GM19240 (cell line): Measurements from ENCODE around the gene VSTM2L.
"Not testable (repeated sequence)": the region's sequence is repeated elsewhere in the genome, so short reads cannot be mapped to it uniquely, and the experiment has no call there.

Source experiments
- DNase-seq: peaks from one replicate; pipeline ENCODE4 v3.0.0; 2011; ENCODE audit warnings: low spot score; ENCODE audit not compliant: insufficient read length

VSTM2L gene

DNA sequence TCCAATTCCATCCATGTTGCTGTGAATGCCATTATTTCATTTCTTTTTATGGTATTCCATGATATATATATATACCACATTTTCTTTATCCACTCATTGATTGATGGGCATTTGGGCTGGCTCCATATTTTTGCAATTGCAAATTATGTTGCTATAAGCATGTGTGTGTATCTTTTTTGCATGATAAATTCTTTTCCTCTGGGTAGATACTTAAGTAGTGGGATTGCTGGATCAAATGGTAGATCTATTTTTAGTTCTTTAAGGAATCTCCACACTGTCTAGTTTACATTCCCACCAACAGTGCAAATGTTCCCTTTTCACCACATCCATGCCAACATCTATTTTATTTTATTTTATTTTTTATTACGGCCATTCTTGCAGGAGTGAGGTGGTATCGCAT, 60.6 kb downstream of the VSTM2L start:
- not testable (repeated sequence) for DNase-seq

- no peak for DNase-seq
These were observed 66.0 kb downstream of the VSTM2L start for GRCh38 chr20:37968841-37969401.

- DNase-seq, result no peak
These were observed 67.3 kb downstream of the VSTM2L start for GRCh38 chr20:37969949-37970855.

GRCh38 chr20:37970856-37971245, 67.9 kb downstream of the VSTM2L start:
- DNase-seq, result no peak

GRCh38 chr20:37971561-37972127, 68.7 kb downstream of the VSTM2L start:
- DNase-seq, result no peak

GRCh38 chr20:37972256-37973058, 69.5 kb downstream of the VSTM2L start:
- DNase-seq, result no peak

DNA sequence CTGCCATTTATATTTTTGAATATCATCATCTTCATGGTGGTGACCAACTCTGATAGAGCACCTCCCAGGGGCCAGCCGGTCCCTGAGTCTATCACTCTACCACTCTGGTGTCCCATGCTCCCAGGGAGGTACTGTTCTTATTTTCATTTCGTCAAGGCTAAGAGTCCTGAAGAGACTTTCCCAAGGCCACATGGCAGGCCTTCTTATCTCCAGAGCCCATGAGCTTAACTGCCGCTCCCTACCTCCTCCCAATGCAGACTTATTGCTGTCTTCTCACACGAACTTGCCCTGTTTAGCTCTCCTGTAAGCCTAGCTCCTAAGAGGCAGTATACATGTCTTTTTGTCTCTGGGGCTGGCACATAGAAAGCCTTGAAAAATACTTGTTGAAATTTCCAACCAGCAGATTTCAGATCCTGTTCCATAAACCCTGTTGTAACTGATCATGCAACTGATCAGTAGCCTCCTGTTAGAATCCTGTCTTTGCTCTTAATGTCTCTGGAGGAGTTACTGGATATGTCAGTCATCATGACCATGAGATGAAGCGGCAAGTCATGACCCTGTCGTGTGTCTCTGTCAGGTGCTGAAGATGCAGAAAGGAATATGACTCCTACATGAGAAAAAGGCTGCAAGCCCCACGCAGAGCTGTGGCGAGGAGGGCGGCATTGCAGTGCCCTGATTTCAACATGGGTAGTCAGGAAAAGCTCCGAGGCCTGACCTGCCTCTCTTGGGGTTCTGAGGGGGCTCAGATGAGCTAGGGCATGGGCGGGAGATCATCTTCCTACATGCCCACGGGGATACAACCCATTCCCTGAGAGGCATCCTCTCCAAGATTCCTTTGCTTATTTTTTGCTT, 70.4 kb downstream of the VSTM2L start:
- DNase-seq, result no peak

GRCh38 chr20:37976887-37977286, 74.0 kb downstream of the VSTM2L start:
- no peak for DNase-seq

DNA sequence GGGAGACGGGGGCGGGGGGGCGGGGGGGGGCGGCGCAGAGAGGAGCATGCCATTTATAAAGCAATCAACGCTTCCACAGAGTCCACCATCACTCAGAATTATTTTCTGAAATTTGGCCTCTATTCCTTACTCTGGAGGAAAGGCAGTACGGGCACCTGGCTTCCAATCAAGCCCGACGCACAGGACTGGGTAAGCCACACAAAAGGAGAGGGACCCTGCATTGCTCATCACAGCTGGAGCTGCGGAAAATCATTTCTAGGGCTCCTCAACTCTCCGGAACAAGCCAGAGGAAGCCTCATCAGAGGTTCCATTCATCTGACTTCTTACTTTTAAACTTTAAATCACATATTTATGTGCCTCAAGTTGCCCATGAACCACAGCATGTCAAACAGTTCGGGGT, 74.4 kb downstream of the VSTM2L start:
- no peak for DNase-seq

GRCh38 chr20:37977786-37978185, 74.9 kb downstream of the VSTM2L start:
- no peak for DNase-seq

DNA sequence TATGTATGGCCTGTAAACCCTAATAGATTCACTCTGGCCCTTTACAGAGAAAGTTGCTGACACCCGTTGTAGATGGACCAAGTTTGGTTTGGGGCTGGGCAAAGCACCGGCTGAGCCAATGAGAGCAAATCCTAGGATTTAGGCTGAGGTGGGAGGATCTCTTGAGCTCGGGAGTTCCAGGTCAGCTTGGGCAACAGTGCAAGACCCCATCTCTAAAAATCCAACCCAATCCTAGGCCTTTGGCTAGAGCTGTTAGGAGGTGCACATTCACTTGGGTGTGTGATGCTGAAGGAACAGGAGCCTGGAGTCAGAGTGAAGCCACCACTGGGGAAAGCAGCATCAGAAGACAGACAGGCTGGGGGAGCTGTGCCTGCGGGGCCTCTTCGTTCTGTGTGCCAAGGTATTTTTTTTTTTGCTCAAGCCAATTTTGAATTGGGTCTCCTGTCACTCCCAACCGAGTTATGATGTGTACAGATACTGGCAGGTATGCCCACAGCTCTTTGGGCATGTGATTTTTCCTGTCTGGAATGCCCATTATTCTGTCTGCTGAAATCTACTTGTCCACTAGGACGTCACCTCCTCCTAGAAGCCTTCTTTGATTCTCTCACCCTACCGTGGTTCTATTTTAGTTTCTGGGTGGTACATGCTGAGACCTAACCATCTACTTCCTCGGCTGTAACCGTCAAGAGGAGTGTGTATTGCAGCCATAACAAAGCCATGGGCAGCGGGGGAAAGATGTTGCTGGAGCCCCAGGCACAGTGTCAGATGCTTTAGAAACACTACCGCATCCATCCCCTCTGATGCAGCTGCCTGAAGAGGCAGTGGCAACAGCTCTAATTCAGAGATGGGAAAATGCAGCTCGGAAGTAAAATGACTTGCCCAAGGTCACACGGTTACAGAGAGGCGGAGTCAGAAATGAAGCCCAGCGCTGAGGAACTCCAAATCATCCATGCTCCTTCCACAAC, 76.4 kb downstream of the VSTM2L start:
- no peak for DNase-seq

- DNase-seq, result no peak
These were observed 77.5 kb downstream of the VSTM2L start for GRCh38 chr20:37980383-37980782.

GRCh38 chr20:37980876-37981275, 77.9 kb downstream of the VSTM2L start:
- no peak for DNase-seq

DNA sequence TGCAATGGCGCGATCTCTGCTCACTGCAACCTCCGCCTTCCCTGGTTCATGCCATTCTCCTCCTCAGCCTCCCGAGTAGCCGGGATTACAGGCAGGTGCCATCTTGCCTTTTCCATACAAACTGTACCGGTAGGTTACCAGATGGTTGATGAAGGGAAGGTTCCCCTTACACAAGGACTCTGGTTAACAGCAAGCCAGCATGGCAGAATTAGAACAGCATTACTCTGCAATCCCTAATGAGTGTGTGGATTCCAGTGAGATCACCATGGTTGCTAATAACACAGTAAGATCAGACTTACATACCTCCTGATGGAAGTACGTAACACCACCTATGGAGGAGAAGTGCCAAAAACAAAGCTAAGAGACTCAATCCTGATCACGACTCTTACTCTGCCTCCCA, 78.6 kb downstream of the VSTM2L start:
- no peak for DNase-seq

DNA sequence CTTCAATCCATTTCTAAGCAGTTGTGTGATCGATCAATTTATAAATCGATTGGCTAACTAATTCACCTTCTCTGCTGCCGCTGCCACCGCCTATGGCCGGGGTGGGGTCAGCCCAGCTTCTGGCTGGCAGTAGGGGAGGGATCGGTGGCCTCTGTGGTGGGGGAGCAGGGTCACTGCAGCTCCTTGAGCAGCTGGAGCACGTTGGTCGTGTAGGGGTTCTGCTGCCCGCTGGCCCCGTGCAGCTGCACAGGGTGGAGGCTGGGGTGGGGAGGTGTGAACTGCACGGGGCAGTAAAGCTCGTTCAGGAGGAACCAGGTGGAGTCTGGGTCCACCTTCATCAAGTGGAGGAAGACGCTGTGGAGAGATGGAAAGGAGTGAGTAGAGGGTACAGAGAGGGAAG, 80.4 kb downstream of the VSTM2L start:
- DNase-seq, result no peak

DNA sequence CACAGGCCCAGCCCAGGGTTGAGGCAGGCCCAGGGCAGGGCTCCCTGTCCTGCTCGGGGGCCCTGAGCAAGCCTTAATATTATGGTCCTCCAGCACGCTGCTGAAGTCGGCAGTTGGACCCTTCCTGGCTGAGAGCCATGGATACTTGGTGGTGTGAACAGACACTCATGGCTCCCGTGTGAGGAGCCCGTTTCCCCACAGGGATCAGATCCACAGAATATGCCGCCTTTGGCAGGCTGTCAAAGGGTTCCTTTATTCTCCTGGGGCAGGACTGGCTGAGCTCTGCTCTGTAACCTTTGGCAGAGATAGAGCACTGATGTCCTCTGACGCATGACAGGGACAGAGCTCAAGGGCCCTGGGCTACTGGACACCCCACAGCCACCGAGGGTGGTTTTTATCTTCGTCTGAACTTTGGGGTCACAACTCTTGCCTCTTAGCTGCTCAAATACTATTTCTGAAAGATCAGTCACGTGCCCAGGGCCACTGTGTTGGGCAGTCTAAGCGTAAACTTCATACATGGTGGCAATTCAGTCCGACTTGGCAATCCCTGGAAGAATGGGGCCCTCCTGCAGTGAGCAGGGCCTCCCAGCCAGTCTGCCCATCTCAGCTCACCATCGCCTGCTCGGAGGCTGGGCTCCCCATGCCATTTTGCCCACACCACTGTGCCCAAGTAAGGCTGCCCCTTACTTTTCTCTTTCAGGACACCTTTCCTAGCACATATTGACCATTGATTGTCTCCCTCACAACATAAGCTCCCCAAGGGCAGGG, 81.3 kb downstream of the VSTM2L start:
- no peak for DNase-seq

DNA sequence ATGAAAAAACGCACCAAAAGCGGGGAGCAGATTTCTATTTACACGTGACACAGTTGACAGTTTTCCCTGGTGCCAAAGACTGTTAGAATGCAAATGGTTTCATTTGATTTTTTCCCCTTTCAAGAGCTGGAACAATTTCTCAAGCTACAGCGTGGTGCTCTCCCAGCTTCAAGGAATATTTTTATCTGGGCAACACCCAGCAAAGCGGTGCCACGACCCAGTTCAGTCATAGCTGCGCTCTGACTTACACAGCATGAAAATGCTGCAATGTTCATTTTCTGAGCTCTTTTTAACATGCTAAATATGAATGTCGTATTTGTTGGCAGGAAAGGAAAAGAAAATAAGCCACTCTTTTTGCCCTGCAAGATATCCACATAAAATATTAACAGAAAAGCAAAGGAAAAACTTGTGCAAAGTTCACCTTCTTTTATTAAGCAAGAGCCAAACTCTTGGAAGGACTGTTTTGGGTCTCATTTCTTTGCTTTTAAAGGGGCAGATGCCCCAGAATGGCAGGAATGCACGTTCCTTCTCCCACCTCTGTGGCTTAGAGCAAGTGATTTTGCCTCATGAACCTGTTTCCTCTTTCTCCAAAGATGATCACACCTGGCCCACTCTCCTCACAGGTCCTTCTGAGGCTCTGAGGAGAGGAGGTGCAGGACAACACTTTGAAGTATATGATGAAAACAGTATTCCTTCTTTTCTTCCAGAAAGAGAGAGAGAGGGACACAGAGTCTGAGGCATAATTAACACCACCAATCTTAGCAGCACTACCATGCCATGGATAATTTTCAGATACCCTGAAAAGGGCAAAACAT, 83.3 kb downstream of the VSTM2L start:
- DNase-seq, result no peak
